GM18951 (cell line): ENCODE results near the gene ARGLU1.

Experiments
- POLR2A ChIP-seq: IDR thresholded peaks from 4 replicates; pipeline ENCODE4 v1.6.1; 2011; ENCODE audit warnings: mild to moderate bottlenecking; ENCODE audit not compliant: insufficient read length, insufficient read depth; ENCODE audit errors: extremely low read depth
- in situ Hi-C: fragments of 300-500 bp; cut with MboI; formaldehyde crosslinking; loops from one replicate; pipeline ENCODE4 v1.12.0; 2022; ENCODE audit warnings: low sequenced_read_pairs, mixed read lengths, inconsistent platforms; ENCODE audit not compliant: unreplicated experiment

ARGLU1 gene

DNA sequence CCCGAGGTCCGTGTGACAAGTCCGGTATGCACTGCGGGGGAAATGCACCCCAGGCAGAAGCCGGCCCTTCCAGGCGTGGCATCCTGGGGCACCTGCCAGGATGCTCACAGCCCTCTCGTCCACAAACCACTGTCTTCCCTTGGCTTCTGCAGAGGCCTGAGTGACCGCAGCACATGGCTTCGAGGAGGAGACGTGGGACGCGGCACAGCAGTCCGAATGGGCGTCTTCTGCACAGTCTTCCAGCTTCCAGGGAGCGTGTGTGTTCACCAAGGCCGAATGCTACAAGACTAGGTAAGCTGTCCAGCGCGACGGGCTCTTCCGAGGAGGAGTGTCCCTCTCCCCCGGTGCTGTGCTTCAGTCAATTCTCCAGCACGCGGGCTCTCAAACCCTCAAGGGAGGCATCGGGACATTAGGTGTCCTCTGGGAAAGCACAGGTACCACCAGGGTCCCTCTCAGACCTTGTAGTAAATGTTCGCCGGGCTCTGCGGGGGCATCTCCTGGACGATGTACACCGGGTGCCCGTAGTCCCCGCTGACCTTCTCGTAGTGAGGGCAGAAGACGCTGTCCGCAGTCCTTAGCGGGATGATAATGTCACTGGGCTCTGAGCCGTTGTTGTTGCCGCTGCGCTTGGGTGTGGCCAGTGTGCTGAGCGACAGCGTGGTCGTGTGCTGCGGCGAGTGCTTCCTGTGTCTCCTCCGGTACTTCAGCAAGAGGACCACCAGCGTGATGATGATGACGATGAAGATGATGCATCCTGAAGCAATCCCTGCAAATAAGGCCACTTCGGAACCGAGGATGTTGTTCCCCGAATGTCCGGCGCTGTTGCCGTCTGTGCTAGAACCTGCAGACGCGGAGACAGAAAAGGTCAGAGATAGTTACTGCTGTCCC is 75.1 kb downstream of the ARGLU1 start:
- TF ChIP-seq POLR2A: no peak
- in situ Hi-C loops: no loop called here

GRCh38 chr13:106491928-106492587 is 75.9 kb downstream of the ARGLU1 start:
- in situ Hi-C loops: no loop called here
- no peak for TF ChIP-seq POLR2A
